ENCODE results near the gene MED26.

The MED26 gene

GRCh38 chr19:16572332-16573211 lies 55.4 kb downstream of the MED26 start, which contains the start of gene SLC35E1 (continued):
- TF ChIP-seq ZBTB44 (tag by site-specific recombination; IDR thresholded peaks at IDR 0.05) (no peak), ZNF548 (tag by site-specific recombination; IDR thresholded peaks at IDR 0.05) (no peak), ZNF664 (tag by site-specific recombination; IDR thresholded peaks at IDR 0.05) (no peak), ZNF626 (tag by site-specific recombination; IDR thresholded peaks at IDR 0.05) (no peak), ZNF658 (tag by site-specific recombination; IDR thresholded peaks at IDR 0.05) (no peak), ZNF610 (tag by site-specific recombination; IDR thresholded peaks at IDR 0.05; ENCODE audit: borderline replicate concordance) (0 out of 2 replicates have a peak, but pooled peaks have one; percentile 41), INSM2 (tag by site-specific recombination; IDR thresholded peaks at IDR 0.05) (peak; percentile 52; the same call in 1 of the 2 replicates), BCL11A (tag by site-specific recombination; IDR thresholded peaks at IDR 0.05; ENCODE audit: low read depth) (peak; percentile 54; the same call in 1 of the 2 replicates), OSR2 (tag by site-specific recombination; IDR thresholded peaks at IDR 0.05) (peak; percentile 74), GFI1B (tag by site-specific recombination; IDR thresholded peaks at IDR 0.05) (no peak), SCRT2 (tag by site-specific recombination; IDR thresholded peaks at IDR 0.05) (no peak), ZFP69B (tag by site-specific recombination; IDR thresholded peaks at IDR 0.05) (0 out of 2 replicates have a peak, but pooled peaks have one; percentile 38), RBAK (tag by site-specific recombination; IDR thresholded peaks at IDR 0.05) (no peak), WT1 (tag by site-specific recombination; IDR thresholded peaks at IDR 0.05) (no peak), ZNF555 (tag by site-specific recombination; conservative IDR thresholded peaks at IDR 0.05) (no peak), KLF10 (tag by site-specific recombination; IDR thresholded peaks at IDR 0.05) (peak; percentile 68), ZNF391 (tag by site-specific recombination; IDR thresholded peaks at IDR 0.05; ENCODE audit: borderline replicate concordance, low read depth) (no peak), KLF9 (tag by site-specific recombination; IDR thresholded peaks at IDR 0.05; ENCODE audit: low read depth) (peak; percentile 77), ZNF121 (tag by site-specific recombination; IDR thresholded peaks at IDR 0.05) (no peak), ZNF302 (tag by site-specific recombination; IDR thresholded peaks at IDR 0.05; ENCODE audit: low read depth) (no peak), ZSCAN16 (tag by site-specific recombination; IDR thresholded peaks at IDR 0.05) (no peak), ATF2 (tag by site-specific recombination; IDR thresholded peaks at IDR 0.05; ENCODE audit: low read depth) (no peak), ZNF404 (tag by site-specific recombination; IDR thresholded peaks at IDR 0.05) (no peak)
- TF ChIP-seq, protein P1, sequence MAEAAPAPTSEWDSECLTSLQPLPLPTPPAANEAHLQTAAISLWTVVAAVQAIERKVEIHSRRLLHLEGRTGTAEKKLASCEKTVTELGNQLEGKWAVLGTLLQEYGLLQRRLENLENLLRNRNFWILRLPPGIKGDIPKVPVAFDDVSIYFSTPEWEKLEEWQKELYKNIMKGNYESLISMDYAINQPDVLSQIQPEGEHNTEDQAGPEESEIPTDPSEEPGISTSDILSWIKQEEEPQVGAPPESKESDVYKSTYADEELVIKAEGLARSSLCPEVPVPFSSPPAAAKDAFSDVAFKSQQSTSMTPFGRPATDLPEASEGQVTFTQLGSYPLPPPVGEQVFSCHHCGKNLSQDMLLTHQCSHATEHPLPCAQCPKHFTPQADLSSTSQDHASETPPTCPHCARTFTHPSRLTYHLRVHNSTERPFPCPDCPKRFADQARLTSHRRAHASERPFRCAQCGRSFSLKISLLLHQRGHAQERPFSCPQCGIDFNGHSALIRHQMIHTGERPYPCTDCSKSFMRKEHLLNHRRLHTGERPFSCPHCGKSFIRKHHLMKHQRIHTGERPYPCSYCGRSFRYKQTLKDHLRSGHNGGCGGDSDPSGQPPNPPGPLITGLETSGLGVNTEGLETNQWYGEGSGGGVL (tag by site-specific recombination; IDR thresholded peaks at IDR 0.05), result no peak
- TF ChIP-seq, protein P2, sequence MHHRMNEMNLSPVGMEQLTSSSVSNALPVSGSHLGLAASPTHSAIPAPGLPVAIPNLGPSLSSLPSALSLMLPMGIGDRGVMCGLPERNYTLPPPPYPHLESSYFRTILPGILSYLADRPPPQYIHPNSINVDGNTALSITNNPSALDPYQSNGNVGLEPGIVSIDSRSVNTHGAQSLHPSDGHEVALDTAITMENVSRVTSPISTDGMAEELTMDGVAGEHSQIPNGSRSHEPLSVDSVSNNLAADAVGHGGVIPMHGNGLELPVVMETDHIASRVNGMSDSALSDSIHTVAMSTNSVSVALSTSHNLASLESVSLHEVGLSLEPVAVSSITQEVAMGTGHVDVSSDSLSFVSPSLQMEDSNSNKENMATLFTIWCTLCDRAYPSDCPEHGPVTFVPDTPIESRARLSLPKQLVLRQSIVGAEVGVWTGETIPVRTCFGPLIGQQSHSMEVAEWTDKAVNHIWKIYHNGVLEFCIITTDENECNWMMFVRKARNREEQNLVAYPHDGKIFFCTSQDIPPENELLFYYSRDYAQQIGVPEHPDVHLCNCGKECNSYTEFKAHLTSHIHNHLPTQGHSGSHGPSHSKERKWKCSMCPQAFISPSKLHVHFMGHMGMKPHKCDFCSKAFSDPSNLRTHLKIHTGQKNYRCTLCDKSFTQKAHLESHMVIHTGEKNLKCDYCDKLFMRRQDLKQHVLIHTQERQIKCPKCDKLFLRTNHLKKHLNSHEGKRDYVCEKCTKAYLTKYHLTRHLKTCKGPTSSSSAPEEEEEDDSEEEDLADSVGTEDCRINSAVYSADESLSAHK (tag by site-specific recombination; IDR thresholded peaks at IDR 0.05), result no peak
- TF ChIP-seq, protein P3, sequence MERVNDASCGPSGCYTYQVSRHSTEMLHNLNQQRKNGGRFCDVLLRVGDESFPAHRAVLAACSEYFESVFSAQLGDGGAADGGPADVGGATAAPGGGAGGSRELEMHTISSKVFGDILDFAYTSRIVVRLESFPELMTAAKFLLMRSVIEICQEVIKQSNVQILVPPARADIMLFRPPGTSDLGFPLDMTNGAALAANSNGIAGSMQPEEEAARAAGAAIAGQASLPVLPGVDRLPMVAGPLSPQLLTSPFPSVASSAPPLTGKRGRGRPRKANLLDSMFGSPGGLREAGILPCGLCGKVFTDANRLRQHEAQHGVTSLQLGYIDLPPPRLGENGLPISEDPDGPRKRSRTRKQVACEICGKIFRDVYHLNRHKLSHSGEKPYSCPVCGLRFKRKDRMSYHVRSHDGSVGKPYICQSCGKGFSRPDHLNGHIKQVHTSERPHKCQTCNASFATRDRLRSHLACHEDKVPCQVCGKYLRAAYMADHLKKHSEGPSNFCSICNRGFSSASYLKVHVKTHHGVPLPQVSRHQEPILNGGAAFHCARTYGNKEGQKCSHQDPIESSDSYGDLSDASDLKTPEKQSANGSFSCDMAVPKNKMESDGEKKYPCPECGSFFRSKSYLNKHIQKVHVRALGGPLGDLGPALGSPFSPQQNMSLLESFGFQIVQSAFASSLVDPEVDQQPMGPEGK (tag by site-specific recombination; IDR thresholded peaks at IDR 0.05), result peak; percentile 54; the same call in 1 of the 2 replicates
- TF ChIP-seq, protein P4, sequence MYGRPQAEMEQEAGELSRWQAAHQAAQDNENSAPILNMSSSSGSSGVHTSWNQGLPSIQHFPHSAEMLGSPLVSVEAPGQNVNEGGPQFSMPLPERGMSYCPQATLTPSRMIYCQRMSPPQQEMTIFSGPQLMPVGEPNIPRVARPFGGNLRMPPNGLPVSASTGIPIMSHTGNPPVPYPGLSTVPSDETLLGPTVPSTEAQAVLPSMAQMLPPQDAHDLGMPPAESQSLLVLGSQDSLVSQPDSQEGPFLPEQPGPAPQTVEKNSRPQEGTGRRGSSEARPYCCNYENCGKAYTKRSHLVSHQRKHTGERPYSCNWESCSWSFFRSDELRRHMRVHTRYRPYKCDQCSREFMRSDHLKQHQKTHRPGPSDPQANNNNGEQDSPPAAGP (tag by site-specific recombination; IDR thresholded peaks at IDR 0.05), result peak; percentile 65; the same call in 1 of the 2 replicates

Data from HEK293 (cell line).